Right lobe of liver (tissue), 6 donors: ENCODE data around the gene C1R. TPM values are rescaled to one million over a fixed set of nuclear protein-coding genes. Genes with fewer than 3 reads are reported as not detected.

Experiments
- ATAC-seq, 4 donors: fragments of 200-7000 bp; cut with Tn5 transposase; one replicate each; pipeline ENCODE4 v1.9.1; 2020; ENCODE audit warnings: mild to moderate bottlenecking in 4 of 4, moderate library complexity in 4 of 4
- DNase-seq, 3 donors: peaks; one replicate each; pipeline ENCODE4 v3.0.0-alpha.2; 2020
- H3K27ac ChIP-seq, 3 donors: fragments of 200-600 bp; one replicate each; pipeline ENCODE4 v1.8.0; 2022
- H3K27me3 ChIP-seq, 2 donors: fragments of 200-600 bp; one replicate each; pipeline ENCODE4 v1.8.0; 2022
- H3K36me3 ChIP-seq, 4 donors: fragments of 200-600 bp; sonication (generic) in 1 of 4; one replicate each; pipeline versions ENCODE4 v1.5.1 to v1.8.0; 2017 to 2022; ENCODE audit warnings: control low read depth in 1 of 4
- H3K4me1 ChIP-seq, 4 donors: fragments of 200-600 bp; sonication (generic) in 1 of 4; one replicate each; pipeline versions ENCODE4 v1.5.1 to v1.8.0; 2017 to 2022; ENCODE audit warnings: control low read depth in 1 of 4
- H3K4me3 ChIP-seq, 3 donors: fragments of 200-600 bp; one replicate each; pipeline ENCODE4 v1.8.0; 2022
- H3K9me3 ChIP-seq, 4 donors: fragments of 200-600 bp; sonication (generic) in 1 of 4; one replicate each; pipeline versions ENCODE4 v1.5.1 to v1.8.0; 2017 to 2022; ENCODE audit warnings: control low read depth in 1 of 4
- CTCF ChIP-seq, 4 donors: fragments of 200-600 bp in 3 of 4; fragments of 450-650 bp in 1 of 4; IDR thresholded peaks; one replicate each; pipeline versions ENCODE4 v1.5.1 to v1.8.0; 2016 to 2022; ENCODE audit warnings: antibody characterized with exemption in 4 of 4, mild to moderate bottlenecking in 2 of 4
- POLR2A ChIP-seq: fragments of 450-650 bp; IDR thresholded peaks from one replicate; pipeline ENCODE4 v1.6.1; 2017; ENCODE audit warnings: antibody characterized with exemption, mild to moderate bottlenecking
- WGBS: methylation state at CpG from one replicate; pipeline ENCODE4 v1.1.6; 2018; ENCODE audit warnings: low coverage, low lambda C conversion rate; ENCODE audit not compliant: insufficient coverage; ENCODE audit errors: missing lambda C conversion rate; 5-methylcytosine and 5-hydroxymethylcytosine counted together
- intact Hi-C, 2 donors: fragments of 100-400 bp; cut with DNase I; formaldehyde crosslinking; loops; one replicate each; pipeline versions ENCODE4 v1.11.2 to v1.14.1; 2022
- total RNA-seq, 6 experiments: library from RNA; depleted of rRNA in 2 of 6; stranded (reverse); fragments of >200 nt in 2 of 6; fragmentation: NEBNext Ultra II Directional in 3 of 6; extraction: Animal tissue kit (Norgen Biotek cat#: 25700) in 3 of 6; gene quantifications; one replicate each; pipeline versions ENCODE4 v1.1.0 to v1.2.4, GENCODE V29; 2016 to 2023
- donor health status: DM: no; HTN: yes; CAD: no.
- donor health status: DM: no; HTN: no; CAD: no.
- donor health status: DM: no; HTN: no; CAD: no.
- donor health status: DM: no; HTN: yes; CAD: no.
- donor health status: DM: no; HTN: yes; CAD: no.

C1R gene
- total RNA-seq, 6 experiments from 2014 or later = 1,157 to 2,557 (median 1,950) TPM

- WGBS = 71% methylated on average over 1 of the region's 1 CpG
- H3K9me3 ChIP-seq = no peaks in the 10 kb centered on the region
- peak overlapping the region in 1 of 3 donors; percentile 88 for H3K27ac ChIP-seq
- DNase-seq = no peak
- peak overlapping the region in 1 of 3 donors; percentile 74 for H3K4me3 ChIP-seq
- intact Hi-C loops = no loop called here
- no peaks in the 10 kb centered on the region for H3K27me3 ChIP-seq
- H3K36me3 ChIP-seq = peaks cover 0 to 30% (median 0%) of the 10 kb centered on the region in 4 donors
- TF ChIP-seq CTCF (IDR thresholded peaks at IDR 0.05) (no peak), POLR2A (no peak)
- H3K4me1 ChIP-seq = peaks cover 0 to 37% (median 14%) of the 10 kb centered on the region in 4 donors
- no peak for ATAC-seq
Observed at GRCh38 chr12:7106082-7106481, 13.8 kb upstream of the C1R start.

- Histone ChIP-seq H3K27ac (no peak overlapping the region), H3K27me3 (no peaks in the 10 kb centered on the region), H3K36me3 (peaks cover 0 to 47% (median 7%) of the 10 kb centered on the region in 4 donors), H3K4me1 (peaks cover 0 to 27% (median 10%) of the 10 kb centered on the region in 4 donors), H3K4me3 (no peak overlapping the region), H3K9me3 (no peaks in the 10 kb centered on the region)
- 95% methylated on average over 4 of the region's 14 CpGs for WGBS
- ATAC-seq (no peak), DNase-seq (no peak)
- TF ChIP-seq CTCF (IDR thresholded peaks at IDR 0.05) = no peak
- no peak for TF ChIP-seq POLR2A
- intact Hi-C loops = no loop called here
Observed at GRCh38 chr12:7103837-7104584, 11.8 kb upstream of the C1R start.

- H3K9me3 ChIP-seq = no peaks in the 10 kb centered on the region
- 18% methylated on average over 3 of the region's 3 CpGs for WGBS
- H3K4me1 ChIP-seq = peaks cover 0 to 27% (median 10%) of the 10 kb centered on the region in 4 donors
- intact Hi-C loops = no loop called here
- ATAC-seq (peak in 1 of 4 donors; percentile 24), DNase-seq (peak in 1 of 3 donors; percentile 18)
- no peak for TF ChIP-seq CTCF (IDR thresholded peaks at IDR 0.05)
- TF ChIP-seq POLR2A = no peak
- no peak overlapping the region for H3K4me3 ChIP-seq
- H3K27me3 ChIP-seq = no peaks in the 10 kb centered on the region
- peaks cover 0 to 56% (median 7%) of the 10 kb centered on the region in 4 donors for H3K36me3 ChIP-seq
- H3K27ac ChIP-seq = no peak overlapping the region
Observed at GRCh38 chr12:7102582-7102981, 10.3 kb upstream of the C1R start.

GRCh38 chr12:7101694-7102131, 9.5 kb upstream of the C1R start:
- WGBS = 73% methylated on average over 4 of the region's 10 CpGs
- ATAC-seq (no peak), DNase-seq (peak in 1 of 3 donors; percentile 38)
- no peak for TF ChIP-seq POLR2A
- no peak for TF ChIP-seq CTCF (IDR thresholded peaks at IDR 0.05)
- Histone ChIP-seq H3K27ac (no peak overlapping the region), H3K36me3 (peaks cover 0 to 56% (median 7%) of the 10 kb centered on the region in 4 donors), H3K27me3 (no peaks in the 10 kb centered on the region), H3K4me3 (no peak overlapping the region), H3K9me3 (no peaks in the 10 kb centered on the region), H3K4me1 (peaks cover 0 to 21% (median 7%) of the 10 kb centered on the region in 4 donors)
- intact Hi-C loops = no loop called here
